NCI-H187 treated with DMSO at 0.1 percent for 48 hours (cell line): Measurements from ENCODE around the gene ZBTB16.

Source experiments
- DNase-seq: peaks from one replicate; lab custom pipeline; 2025; lab: John Stamatoyannopoulos, UW

Gene ZBTB16

DNA sequence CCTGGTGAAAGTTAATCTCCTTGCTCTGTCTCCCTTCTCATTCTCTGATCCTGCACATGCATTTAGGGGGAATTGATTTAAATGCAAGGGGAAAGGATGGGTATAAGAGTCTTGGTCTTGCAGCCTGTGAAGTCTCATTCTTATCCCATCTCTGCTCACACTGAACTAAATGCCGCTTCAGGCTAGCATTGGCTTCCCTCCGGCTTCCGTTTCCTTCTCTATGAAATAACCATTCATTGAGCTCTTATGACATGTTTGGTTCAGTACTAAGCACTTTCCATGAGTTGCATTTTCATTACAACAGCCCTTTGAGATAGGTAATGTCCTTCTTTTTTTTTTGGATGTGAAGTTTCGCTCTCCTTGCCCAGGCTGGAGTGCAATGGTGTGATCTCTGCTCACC, 5.6 kb downstream of the ZBTB16 start:
- no peak for DNase-seq

DNA sequence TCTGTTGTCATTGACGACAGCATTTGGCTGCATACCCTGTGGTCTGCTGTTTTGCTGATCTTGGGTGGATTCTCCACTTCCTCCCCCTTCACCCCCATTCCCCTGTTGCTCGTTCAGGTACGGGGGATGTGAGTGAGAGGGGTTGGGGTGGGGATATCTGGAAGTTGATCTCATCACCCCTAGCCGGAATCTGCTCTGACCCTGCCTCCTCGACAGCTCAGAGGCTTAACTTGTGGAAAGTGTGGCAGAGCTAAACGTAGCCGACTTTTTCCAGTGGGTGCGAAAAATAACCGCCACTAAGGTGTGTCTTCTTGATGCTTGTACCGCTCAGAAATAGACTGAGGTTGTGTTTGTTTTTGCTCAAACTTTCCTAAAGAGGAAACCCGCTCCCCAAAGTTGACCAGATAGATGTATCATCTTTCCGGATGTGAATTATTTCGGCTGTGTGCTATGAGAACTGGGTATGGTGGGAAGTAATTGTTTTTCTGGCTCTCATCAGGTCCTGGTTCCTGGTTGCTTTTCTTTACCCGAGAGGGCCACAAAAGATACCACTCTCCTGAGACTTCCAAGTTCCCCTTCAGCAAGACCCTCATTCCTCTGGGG, 6.6 kb downstream of the ZBTB16 start:
- no peak for DNase-seq

DNA sequence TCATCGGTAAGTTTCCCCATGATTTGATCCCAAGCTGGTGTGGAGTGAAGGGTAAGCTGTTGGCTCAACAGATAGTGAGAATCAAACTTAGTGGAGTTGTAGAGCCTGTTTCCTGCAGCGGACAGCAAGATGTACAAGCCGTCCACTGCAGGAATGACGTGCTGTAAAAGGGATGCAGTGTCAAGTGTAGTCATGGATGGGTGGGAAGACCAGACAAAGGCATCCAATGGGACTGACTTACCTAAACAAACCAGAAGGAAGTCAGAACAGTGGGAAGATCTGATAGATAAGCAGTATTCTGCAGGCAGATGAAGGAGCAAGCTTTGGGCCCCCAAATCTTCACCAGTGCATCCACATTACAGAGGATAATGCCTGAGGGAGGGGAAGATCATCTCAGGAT, 8.8 kb downstream of the ZBTB16 start:
- DNase-seq, result no peak

DNA sequence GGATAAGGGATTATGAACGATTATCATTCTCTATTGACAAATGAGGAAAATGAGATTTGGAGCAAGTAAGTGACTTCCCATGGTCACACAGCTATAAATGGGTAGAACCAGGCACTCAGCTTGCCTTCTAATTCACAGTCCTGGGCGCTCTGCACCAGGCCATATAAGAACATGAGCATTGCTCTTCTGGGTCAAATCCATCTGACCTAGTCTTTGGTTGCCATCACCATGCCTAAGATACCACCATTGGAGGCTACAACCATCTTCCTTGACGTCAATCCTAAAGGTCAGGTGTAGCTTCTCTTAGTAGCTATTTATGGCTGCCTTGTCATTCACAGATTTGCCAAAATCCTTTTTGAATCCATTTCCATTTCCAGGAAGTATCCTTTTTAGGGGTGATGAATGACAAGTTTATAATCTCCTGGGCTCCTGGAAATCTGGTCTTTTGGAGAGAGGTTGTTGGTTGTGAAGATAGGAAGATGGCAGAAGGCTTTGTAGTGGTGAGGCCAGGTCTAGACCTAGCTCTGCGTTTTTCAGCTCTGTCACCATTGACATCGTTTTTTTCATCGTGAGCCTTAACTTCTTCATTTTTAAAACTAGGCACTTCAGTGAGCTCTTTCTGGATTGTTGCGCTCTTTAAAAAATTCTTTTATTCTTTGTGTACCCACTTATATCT, 11.1 kb downstream of the ZBTB16 start:
- no peak for DNase-seq

DNA sequence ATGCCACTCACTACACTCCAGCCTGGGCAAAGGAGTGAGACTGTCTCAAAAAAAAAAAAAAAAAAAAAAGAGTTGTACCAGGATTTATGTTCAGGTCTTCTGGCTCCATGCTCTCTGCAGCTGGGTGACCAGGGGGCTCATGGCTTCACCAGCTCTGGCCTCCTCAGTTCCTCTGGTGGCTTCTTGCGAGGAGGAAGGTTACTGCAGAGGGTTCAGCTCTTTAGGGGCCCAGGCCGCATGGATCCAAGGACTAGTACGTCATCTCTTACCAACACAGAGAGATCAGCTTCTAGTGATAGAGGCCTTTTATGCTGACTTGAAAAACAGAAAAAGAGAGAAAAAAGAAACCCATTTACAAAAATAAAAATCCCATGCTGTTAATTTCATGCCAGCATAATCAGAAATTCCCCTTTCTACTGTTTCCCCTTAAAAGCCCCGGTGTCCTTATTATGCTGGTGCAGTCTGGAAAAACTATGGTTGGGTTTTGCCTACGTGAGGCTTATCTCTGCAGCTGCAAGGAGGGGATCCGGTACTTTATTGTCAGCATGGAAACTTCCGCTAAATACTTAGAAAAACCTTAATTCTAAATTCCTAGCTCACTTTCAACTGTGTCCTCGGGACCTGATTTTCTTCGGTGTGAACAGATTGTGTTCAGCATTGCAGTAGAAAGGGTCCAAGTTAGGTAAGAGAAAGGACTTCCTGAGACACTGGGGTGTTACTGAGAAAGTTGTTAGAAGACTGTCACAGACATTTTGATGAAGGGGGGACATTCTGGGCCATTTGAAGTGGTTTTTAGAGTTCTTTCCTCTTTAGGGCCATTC, 13.7 kb downstream of the ZBTB16 start:
- DNase-seq, result no peak

DNA sequence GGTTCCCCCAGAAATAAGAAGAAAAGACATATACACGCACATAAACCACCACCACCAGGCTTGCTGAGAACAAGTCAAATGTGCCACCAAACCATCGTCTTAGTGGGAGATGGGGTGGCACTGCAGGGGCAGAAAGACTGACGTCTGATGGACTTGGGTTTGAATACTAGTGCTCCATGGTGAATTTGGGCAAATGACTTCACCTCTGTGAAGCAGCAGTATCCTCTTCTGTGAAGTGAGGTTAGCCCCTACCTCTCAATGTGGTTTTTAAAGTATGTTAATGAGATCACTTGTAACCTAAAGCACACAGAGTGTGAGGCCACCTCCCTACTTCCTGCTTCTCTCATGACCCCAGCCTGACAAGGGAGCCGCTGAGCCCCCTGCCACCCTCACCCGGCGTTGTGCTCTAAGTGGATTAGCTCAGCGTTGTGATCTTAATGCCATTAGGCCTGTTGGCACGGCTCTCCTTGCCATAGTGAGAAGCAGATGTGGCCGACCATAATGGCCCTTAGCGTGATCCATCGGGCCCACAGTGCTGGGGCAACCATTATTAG, 14.4 kb downstream of the ZBTB16 start:
- DNase-seq, result no peak

DNA sequence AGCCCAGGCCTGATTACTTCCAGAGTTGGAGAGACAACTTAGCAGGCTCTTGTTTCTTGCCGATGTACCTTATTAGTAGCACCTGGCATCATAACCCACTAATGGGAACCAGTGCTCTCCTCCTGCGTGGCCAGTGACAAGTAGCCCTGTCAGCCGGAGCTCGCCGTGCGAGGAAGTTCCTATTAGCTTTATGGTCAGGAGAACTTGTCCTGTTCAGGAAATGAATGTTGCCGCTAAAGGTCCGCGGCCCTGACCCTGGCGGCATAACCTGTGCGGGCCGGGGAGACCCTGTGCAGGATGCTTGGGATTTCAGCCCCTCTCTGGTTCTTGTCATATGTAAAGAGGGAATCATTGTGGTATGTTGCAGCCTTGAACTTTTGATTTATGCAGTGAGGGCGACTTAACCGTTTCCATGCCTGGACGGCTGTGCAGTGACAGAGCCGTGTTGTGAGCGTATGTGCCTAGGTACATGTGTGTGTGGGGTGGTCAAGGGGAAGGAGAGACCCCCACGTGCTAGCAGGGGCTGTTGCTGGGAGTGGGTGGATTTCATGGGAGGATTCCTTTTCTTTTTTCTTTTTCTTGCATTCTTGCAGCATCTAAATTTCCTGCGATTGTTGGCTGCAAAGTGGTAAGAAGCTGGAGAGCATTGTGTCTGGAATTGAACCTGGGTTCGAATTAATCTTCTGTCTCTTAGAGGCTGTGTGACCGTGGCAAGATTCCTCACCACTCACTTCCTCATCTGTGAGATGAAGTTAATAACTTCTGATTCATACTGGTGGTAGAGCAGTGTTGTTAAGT, 15.2 kb downstream of the ZBTB16 start:
- no peak for DNase-seq

DNA sequence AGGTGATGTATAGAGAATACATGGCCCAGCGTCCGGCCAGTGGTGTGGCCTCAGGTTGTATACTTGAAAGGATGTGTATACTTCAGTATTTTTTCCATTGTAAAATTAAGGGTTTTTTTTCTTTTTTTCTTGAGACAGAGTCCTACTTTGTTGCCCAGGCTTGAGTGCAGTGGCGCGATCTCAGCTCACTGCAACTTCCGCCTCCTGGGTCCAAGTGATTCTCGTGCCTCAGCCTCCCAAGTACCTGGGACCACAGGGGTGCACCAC, 15.8 kb downstream of the ZBTB16 start:
- DNase-seq, result no peak

DNA sequence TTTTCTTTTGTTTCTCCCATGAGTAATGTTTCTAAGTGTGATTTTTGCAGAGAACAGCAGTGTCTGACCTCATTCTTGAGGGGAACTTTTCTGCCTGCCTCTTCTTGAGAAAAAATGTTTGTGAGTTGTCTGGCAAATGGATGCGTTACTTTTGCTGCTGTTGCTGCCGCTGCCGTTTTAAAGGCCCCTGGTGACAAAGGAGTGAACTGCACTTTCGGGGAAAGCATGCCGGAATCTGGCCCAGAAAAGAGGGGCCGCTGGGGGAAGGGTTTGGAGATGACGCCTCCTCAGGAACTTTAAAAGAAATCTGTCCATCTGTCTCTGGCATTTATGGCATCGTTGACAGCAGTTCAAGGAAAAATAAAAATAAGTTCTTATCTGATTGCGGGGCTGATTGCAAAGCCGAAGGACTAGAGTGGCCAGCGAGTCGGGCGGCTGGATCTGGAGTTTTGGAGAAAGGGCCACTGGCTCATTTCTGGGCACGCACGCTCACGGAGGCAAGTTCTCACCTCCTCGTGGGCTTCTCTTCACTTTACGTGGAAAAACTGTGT, 16.5 kb downstream of the ZBTB16 start:
- no peak for DNase-seq

DNA sequence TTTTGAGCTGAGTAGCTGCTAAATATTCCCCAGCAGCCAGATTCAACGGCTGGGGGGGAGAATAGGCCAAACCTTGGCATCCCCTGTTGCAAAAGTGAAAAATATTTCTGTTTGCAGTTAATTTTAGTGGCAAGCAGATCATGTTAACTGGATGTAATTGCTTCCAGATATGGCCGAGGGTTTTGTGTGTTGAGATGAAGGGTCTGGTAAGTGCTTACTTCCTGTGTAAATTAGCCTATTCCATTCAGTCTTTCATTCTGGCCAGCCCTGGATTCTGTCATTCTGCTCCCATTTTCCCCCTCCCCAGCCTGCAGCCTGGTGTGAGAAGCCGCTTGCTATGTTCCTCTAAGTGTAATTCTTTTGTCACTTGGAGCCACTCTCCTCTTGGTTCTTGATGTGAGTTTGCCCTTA, 17.4 kb downstream of the ZBTB16 start:
- no peak for DNase-seq

DNA sequence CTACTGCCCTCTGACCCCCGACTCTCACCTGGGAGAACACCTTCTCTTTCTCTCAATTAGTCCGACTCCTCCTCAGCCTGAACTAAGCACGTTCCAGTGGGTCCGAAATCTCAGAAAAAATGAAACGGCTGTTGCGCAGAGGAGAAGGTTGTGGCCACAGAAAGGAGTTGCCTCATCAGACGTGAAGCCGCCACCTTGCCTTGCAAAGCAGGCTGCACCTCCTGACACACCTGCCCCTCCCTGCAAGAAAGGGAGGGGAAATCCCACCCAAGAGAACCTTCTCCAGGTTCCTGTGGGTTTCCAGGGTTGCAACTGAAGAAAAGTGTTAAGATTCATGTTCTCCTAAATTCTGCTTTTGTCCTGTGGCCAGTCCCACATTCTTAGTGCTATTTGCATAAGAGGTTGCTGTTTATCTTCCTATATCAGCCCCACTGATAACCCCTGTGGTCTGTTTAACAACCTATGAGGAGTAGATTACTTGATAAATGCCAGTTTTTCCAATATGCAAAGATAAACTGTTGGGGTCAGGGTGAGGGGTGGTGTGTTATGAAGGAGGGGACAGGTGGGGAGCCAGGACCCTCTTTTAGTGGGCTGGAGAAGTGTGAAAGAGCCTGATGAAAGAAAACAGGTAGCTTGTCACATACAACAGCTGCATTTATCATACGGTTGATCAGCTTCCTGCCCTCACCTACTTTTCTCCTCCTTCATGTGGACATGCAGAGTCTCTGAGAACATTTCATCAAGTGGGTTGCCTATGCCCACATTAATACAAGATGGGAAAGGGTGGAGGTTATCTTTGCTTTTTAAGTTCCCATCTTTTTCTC, 18.2 kb downstream of the ZBTB16 start:
- no peak for DNase-seq

DNA sequence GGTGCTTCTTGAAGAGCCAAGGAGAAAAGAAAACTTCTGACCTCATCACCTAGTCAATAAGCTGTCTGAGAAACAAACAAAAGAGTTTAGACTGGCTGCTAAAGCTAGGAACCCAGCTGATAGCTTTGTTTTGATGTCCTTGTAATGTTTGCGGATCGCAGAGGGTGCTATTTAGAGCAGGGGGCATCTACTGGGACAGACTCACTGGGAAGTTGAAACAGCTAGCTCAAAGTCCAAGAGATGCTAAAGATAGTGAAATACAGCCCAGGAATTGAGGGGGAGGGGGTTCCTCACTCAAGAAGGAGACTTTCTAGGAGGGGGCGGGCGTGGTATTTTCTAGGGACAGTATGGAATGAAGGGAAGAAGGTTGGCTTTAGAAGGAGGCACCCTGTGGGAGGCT, 18.9 kb downstream of the ZBTB16 start:
- DNase-seq, result no peak

DNA sequence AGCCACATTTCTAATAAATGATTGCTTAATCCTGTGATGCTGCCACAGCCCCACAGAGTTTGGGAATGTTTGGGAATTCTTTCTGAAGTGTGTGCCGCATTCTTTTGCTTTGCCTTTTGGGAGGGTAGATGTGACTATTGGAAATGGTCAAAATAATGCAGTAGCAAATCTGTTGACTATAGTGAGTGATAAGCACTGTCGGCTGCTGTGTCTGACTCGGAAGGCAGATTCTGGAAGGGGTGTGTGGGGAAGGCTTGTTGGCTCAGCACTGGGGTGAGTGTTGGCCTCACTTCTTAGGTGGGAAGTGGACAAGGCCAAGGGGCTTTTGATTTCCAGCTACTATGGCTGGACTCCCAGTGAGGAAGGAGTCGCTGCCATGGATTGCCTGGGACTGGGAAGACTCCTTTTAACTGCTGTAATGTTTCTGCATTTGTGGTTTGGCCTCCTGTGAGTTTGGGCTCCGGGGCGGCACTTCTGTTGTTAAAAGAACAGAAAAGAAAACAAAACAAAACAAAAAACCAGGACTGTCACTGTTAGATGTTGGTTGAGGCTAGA, 20.1 kb downstream of the ZBTB16 start:
- DNase-seq, result no peak

DNA sequence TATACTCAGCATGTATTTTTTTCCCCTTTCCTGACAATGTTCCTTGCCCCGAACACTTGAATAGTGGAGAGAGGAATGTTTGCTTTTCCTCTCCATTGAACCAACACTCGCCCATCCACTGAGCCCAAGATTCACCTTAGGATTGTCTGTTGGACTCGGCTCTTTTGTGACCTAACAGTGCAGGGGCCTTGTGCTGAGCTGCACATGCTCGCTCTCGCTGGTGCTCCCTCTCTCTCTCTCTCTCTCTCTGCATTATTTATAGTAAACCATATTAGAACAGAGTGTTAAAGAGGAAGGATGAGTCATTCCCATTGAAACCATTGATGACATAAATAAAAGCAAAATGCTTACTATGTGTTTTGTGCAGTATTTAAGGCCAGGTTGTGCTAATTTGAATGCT, 20.7 kb downstream of the ZBTB16 start:
- DNase-seq, result no peak

DNA sequence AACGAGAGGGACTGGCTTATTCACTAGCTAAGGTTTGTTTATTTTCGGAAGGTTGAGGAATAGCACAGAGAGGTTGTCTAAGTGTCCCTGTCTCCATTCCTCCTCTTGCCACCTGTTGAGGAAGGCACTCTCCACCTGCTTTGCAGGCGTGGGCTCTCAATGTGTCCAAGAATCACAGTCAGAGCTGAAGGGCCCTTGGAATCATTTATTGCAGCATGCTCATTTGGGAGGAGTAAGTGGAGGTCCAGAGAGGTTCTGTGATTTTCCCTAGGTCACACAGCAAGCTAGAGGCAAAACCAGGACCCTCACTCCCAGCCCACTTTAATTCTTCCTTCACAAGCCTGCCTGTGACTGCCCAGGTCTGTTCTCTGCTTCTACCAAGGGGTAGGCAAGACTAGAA, 21.3 kb downstream of the ZBTB16 start:
- DNase-seq, result no peak

DNA sequence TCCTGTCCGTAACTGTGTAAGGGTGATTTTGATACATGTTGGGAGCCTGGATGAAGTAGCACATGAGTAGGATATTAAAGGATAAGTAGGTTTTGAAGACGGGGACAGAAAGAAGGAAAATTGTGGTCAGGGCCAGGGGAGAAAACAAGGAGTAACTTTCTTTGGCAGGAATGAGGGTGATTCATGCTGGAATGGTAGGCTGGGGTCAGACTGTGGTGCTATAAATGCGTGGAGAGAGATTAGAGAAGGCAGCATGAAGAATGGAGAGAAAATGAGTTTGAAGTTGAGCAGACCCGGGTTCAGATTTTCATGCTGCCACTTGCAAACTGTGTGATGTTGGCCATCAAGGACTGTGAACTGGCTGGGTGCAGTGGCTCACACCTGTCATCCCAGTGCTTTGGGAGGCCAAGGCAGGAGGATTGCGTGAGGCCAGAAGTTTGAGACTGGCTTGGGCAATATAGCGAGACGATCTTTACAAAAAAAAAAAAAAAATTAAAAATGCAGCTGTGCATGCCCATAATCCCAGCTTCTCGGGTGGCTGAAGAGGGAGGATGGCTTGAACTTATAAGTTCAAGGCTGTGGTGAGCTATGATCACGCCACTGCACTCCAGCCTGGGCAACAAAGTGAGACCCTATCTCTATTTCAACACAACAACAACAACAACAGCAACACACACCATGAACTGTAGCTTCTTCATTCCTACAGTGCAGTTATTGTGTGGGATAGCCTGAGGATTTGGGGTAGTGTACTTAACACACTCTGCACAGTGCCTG, 22.3 kb downstream of the ZBTB16 start:
- DNase-seq, result no peak

DNA sequence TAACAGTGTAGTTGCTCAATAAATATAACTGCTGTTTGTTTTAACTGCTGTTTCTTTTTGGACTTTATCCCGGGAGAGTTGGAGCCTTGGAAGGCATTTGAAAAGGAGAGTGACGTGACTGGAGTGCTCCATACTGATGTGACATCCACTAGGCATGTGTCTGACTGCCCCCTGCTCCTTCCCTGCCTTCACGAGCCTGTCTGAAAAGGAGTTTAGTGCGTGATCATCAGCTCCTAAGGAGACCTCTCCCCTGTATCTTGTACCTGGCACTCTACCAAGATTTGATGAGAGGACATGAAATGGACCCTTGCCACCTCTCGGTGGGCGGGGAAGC, 22.9 kb downstream of the ZBTB16 start:
- DNase-seq, result no peak

DNA sequence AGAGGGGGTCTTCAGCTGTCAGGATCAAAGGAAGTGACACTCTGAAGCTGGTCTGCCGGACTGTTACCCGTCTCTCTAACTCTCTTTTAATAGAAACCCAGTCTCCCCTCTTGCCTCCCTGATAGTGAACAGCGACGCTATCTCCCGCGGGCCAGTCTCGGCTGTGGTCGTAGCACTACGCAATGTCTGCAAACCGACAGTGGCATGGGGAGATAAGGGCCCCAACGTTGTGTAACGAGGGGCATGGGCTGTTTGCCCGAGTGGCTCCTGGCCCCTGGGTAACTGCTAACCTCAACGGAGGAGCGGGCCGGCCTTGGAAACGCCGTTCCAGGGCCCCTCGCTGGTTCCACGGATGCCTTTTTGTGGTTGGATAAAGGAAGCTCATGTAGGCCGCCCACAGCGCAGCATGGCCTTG, 23.3 kb downstream of the ZBTB16 start:
- DNase-seq, result no peak

DNA sequence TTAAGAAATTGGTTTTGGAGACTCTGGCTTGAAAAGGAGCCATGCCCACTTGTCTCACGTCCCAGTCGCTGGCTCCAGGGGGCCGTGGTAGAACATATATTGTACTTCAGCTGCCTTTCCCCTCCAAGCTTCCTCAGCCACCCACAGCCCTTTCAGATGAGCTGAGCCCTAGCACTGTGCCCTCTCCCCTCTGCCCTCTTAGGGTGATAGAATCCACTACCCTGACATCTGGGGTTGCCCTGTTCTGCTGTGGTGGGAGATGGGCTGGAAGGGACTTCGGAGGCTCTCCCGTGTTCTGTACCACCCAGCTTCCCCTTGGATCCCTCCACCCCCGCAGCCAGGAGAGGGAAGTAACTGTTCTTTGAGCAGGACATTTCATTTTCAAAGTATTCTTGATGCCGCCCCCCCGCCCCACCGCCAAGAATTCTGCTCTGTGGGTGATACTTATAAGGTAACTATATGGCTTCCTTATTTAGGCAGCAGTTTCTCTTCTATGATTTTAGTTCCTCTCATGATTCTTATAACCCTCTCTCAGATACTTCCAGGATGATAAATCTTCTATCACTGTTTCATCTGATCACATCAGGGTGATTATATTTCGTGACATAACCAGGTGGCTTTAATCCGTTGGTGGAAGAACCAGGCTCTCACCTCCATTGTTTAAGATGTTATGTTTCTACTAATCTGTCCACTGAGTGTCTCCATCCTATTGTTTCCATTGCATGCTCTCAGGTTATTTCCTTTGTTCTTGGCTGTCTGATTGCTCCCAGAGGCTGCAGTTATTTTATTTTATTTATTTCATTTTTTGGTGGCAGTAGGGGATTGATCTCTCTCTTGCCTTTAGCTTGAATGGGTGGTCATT, 24.1 kb downstream of the ZBTB16 start:
- DNase-seq, result no peak
